Rectal smooth muscle tissue (tissue), 1 donor: ENCODE results near the gene SLC25A6.
"Not testable (repeated sequence)": the region's sequence is repeated elsewhere in the genome, so short reads cannot be mapped to it uniquely, and the experiment has no call there.

Experiments
- H3K27ac ChIP-seq: one replicate; pipeline ENCODE4 v1.7.0; 2013; ENCODE audit warnings: low read depth, low read length, inconsistent platforms
- H3K27me3 ChIP-seq: one replicate; pipeline ENCODE4 v1.7.0; 2013; ENCODE audit warnings: low read length; ENCODE audit not compliant: control insufficient read depth, insufficient read depth
- H3K36me3 ChIP-seq: one replicate; pipeline ENCODE4 v1.7.0; 2013; ENCODE audit warnings: low read length; ENCODE audit not compliant: control insufficient read depth, insufficient read depth
- H3K4me1 ChIP-seq: one replicate; pipeline ENCODE4 v1.7.0; 2013; ENCODE audit warnings: low read length; ENCODE audit not compliant: control insufficient read depth, insufficient read depth
- H3K4me3 ChIP-seq: one replicate; pipeline ENCODE4 v1.7.0; 2013; ENCODE audit warnings: low read length
- H3K9ac ChIP-seq: one replicate; pipeline ENCODE4 v1.7.0; 2013; ENCODE audit warnings: low read length

SLC25A6 gene

GRCh38 chrX:1403867-1404266, 12.0 kb upstream of the SLC25A6 start:
- not testable (repeated sequence) for H3K4me1 ChIP-seq, H3K4me3 ChIP-seq, H3K9ac ChIP-seq, H3K27me3 ChIP-seq, H3K27ac ChIP-seq
- H3K36me3 ChIP-seq, result peaks cover 48% of the 10 kb centered on the region

DNA sequence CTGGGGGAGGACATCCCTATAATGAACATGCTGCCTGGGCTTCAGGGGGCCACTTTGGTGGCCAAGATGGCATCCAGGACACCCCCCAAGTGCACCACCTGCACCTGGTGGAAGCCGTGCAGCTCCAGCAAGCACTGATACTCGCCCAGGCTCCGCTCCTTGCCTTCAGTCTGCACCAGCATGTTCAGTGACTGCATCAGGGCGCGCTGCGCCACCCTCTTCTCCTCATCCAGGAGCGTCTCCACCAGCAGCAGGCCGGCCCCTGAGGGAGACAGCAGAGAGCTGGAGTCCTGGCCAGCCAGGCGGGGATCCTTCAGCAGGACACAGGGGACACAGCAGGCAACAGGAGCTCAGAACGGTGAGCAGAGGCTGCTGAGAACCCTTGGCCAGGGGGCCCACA, 11.3 kb upstream of the SLC25A6 start:
- Histone ChIP-seq H3K36me3 (peaks cover 48% of the 10 kb centered on the region), H3K27ac (no peak overlapping the region), H3K27me3 (no peaks in the 10 kb centered on the region), H3K4me3 (no peak overlapping the region), H3K9ac (no peak overlapping the region), H3K4me1 (no peaks in the 10 kb centered on the region)

DNA sequence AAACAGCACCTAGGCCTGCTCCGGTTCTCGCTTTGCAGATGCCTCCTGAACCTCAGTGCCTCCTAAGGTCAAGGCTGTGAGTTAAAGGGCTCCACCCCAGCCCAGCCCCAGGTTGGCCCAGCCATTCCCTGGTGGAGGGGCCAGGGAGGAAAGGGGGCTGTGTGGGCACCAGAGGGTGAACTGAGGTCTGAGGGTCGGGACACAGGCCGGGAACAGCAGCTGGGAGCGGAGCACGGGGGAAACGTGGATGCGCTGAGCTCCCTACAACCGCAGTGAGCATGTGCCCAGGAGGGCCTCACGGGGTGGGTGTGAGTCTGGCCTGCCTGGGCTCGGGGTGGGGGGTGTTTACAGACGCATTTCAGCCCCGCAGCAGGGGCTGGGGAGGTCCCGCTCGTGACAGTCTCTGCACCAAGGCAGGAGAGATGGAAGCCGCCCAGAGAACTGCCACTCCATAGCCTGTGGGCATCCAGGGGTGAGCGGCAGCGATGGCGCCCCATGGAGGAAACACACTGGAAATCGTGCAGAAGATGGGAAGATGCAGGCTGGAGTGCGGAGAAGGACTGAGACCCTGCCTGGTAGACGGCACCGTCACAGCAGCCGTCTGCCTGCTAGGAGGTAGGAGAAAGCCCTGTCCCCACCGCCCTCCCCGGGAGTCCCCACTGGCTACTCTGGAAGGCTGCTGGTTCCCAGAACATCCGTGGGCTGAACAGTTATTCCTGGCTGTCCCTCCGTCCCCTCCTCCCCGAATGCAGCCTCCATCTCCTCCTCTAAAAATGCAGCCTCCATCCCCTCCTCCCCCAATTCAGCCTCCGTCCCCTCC, 9.9 kb upstream of the SLC25A6 start:
- peaks cover 40% of the 10 kb centered on the region for H3K36me3 ChIP-seq
- H3K4me3 ChIP-seq, result no peak overlapping the region
- H3K4me1 ChIP-seq, result no peaks in the 10 kb centered on the region
- no peak overlapping the region for H3K27ac ChIP-seq
- no peak overlapping the region for H3K9ac ChIP-seq
- no peaks in the 10 kb centered on the region for H3K27me3 ChIP-seq

- Histone ChIP-seq H3K4me1 (no peaks in the 10 kb centered on the region), H3K27ac (no peak overlapping the region), H3K27me3 (no peaks in the 10 kb centered on the region), H3K9ac (no peak overlapping the region), H3K4me3 (no peak overlapping the region), H3K36me3 (peaks cover 31% of the 10 kb centered on the region)
Measured at GRCh38 chrX:1400742-1401471, 9.0 kb upstream of the SLC25A6 start.

DNA sequence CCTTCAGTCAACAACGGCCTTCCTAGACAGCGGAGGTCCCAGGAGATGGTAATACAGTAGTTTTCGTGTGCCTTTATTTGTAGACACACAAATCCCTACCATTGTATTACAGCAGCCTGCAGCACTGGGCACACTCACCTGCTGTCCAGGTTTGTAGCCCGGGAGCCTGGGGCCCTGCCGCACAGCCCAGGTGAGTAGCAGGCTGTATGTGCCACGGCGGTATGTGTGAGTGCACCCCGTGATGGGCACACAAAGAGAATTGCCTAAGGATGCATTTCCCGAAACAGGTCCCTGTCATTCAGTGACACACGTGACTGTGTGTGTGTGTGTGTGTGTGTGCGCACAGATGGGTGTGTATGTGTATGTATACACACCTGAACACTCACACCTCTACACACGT, 8.1 kb upstream of the SLC25A6 start:
- no peak overlapping the region for H3K4me3 ChIP-seq
- H3K36me3 ChIP-seq, result peaks cover 22% of the 10 kb centered on the region
- no peaks in the 10 kb centered on the region for H3K4me1 ChIP-seq
- H3K27ac ChIP-seq, result no peak overlapping the region
- no peak overlapping the region for H3K9ac ChIP-seq
- H3K27me3 ChIP-seq, result no peaks in the 10 kb centered on the region

- H3K27ac ChIP-seq, result no peak overlapping the region
- no peak overlapping the region for H3K4me3 ChIP-seq
- H3K27me3 ChIP-seq, result no peaks in the 10 kb centered on the region
Measured at GRCh38 chrX:1398431-1399340, 6.8 kb upstream of the SLC25A6 start.

DNA sequence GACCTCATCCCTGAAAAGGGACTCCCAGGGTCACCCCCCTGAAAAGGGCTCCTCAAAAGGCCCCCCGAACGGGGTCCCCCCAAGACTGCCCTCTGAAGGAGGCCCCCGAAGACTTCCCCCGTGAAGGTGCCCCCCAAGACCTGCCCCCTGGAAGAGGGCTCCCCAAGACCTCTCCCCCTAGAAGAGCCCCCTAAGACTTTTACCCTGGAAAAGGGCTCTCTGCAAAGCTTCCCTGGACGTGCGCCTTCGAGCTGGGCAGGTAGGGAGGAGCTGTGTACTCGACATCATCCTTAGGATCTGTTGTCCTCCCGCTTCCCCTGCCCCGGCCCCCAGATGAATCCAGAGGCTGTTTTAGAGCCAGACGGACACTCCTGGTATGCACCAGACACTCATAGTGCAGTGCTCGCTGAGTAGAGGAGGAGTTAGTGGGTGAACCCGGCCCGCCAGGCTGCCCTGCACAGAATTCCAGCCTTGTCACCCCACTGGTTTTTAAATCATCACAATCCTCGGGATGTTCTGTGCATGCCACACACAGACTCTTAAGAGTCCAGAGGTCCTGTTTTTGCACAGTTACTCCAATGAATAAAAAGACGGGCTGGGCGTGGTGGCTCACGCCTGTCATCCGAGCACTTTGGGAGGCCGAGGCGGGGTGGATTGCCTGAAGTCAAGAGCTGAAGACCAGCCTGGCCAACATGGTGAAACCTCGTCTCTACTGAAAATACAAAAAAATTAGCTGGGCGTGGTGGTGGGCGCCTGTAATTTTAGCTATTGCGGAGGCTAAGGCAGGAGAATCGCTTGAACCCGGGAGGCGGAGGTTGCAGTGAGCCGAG, 5.7 kb upstream of the SLC25A6 start:
- no peak overlapping the region for H3K4me3 ChIP-seq
- no peak overlapping the region for H3K9ac ChIP-seq
- H3K27me3 ChIP-seq, result no peaks in the 10 kb centered on the region
- H3K36me3 ChIP-seq, result peaks cover 3% of the 10 kb centered on the region
- H3K27ac ChIP-seq, result no peak overlapping the region
- H3K4me1 ChIP-seq, result no peaks in the 10 kb centered on the region

More at GRCh38 chrX:1398431-1399340, 6.8 kb upstream of the SLC25A6 start:
- H3K36me3 ChIP-seq, result peaks cover 9% of the 10 kb centered on the region
- H3K4me1 ChIP-seq, result no peaks in the 10 kb centered on the region
- H3K9ac ChIP-seq, result no peak overlapping the region

GRCh38 chrX:1397001-1397400, 5.1 kb upstream of the SLC25A6 start:
- no peaks in the 10 kb centered on the region for H3K27me3 ChIP-seq
- no peak overlapping the region for H3K4me3 ChIP-seq
- H3K9ac ChIP-seq, result no peak overlapping the region
- H3K4me1 ChIP-seq, result no peaks in the 10 kb centered on the region
- peaks cover 3% of the 10 kb centered on the region for H3K36me3 ChIP-seq
- no peak overlapping the region for H3K27ac ChIP-seq

- Histone ChIP-seq H3K4me1 (peaks cover 1% of the 10 kb centered on the region), H3K36me3 (no peaks in the 10 kb centered on the region), H3K9ac (no peak overlapping the region), H3K27me3 (no peaks in the 10 kb centered on the region), H3K4me3 (no peak overlapping the region), H3K27ac (no peak overlapping the region)
Measured at GRCh38 chrX:1395646-1396216, 3.8 kb upstream of the SLC25A6 start.

DNA sequence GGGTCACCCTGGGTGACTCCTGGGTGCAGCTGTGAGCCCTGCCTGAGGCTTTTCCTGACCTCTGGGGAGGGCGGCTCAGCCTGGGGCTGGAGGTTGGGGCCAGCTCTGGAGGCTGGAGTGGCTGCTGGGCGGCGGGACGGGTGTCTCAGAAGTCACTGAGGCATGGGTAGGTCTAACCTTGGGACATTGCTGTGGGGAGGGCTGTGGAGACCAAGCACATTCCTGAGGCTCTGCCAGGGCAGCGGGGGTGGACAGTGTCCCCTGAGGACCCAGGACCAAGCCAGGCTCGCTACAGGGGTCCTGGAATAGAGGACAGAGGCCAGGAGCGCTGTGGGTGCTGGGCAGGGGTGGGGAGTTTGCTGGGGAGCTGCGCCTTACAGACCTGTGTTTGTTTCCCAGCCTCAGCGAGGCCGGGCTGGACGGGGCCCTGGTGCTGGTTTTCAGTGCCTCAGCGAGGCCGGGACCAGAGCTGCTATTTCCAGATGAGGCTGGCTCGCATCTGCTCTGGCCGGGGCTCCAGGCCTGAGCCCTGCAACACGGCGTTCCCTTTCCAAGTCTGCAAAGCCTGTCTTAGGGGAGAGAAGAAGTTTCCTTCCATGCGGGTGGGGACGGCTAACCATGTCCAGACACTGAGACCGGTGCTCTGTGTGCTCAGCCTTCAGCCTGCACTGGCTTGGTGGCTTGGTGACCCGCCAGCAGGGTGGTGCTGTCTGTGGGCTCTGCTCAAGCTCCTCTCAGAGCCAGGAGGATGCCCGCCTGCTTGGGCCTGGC, 3.0 kb upstream of the SLC25A6 start:
- H3K27me3 ChIP-seq, result no peaks in the 10 kb centered on the region
- H3K4me1 ChIP-seq, result peaks cover 7% of the 10 kb centered on the region
- H3K36me3 ChIP-seq, result peaks cover 2% of the 10 kb centered on the region
- no peak overlapping the region for H3K9ac ChIP-seq
- no peak overlapping the region for H3K4me3 ChIP-seq
- H3K27ac ChIP-seq, result no peak overlapping the region
